Activated CD4-positive, alpha-beta T cell treated with anti-CD3 and anti-CD28 coated beads for 24 hours (primary cell): Measurements from ENCODE around the gene SLC25A38.
"Not testable (repeated sequence)": the region's sequence is repeated elsewhere in the genome, so short reads cannot be mapped to it uniquely, and the experiment has no call there.

Source experiments
- DNase-seq, 2 donors: peaks; one replicate each; pipeline ENCODE4 v3.0.0-alpha.2; 2020; ENCODE audit warnings: low read depth in 2 of 2

SLC25A38 gene

DNA sequence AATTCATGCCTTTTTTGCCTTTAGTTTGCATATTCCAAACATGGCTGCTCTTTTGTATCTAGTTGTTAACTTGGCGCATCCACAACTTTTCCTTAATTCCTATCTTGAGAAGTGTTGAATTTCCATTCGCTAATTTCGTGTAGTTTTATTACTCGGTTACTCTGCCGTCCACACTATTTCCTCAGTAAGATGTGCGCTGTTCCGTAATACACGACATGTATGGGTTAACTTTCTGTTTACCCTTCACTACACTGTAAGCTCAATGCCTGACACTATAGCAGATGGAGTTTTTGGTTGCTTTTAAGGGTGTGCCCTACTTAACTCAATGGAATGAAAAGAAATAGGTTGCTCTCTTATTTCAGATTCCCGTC is 24.1 kb downstream of the SLC25A38 start:
- DNase-seq, result no peak

DNA sequence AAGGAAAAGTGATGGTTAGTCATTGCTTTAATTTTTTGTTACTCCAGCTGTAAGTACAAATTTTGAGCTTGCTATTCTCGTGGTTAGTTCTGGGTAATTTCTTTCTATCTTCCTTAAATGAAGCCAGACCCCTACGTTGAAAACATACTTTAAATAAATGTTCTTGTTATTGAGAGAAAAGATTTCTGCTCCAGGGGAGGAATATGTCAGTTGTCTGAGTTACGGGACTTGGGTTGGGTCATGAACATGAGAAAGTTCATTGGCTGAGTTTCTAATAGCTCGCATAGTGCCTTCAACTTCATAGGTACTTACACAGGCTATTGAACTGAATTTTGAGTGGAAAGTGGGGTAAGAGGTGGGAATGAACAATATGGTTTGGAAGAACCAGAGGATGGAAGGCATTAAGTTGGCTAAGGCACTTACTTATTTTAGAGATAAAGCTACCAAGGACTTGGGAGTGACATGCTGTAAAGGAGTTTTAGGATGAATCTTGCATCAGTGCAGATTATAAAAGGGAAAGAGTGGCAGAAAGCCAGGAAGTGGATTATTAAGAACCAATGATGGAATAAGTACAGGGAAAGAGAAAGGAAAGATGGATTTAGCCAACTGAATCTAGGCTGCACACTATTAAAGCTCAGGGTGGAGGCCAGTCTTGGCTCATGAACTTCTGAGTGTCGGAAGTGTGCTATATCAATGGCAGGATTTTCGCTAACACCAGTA is 24.8 kb downstream of the SLC25A38 start:
- DNase-seq, result no peak

DNA sequence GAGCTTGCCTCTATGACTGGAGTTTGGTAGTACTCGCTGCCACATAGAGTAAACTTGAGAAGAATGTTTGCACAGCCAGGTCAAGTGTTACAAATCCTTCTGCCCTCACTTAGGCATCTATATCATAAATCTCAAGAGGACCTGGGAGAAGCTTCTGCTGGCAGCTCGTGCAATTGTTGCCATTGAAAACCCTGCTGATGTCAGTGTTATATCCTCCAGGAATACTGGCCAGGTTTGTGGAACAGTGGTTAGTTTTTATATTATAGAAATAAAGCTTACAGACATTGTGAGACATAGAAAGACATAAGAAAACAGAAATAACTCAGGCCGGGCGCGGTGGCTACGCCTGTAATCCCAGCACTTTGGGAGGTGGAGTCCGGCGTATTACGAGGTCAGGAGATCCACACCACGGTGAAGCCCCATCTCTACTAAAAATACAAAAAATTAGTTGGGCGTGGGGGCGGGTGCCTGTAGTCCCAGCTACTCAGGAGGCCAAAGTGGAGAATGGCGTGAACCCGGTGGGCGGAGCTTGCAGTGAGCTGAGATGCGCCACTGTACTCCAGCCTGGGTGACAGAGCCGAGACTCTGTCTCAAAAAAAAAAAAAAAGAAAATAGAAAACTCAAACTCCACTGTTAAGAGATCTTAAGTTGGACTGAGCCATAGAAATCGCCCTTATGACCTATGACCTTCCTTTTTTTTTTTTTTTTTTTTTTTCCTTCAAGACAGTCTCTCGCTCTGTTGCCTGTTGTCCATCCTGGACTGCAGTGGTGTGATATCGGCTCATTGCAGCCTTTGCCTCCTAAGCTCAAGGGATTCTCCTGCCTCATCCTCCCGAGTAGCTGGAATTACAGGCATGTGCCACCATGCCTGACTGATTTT is 25.6 kb downstream of the SLC25A38 start:
- no peak for DNase-seq

DNA sequence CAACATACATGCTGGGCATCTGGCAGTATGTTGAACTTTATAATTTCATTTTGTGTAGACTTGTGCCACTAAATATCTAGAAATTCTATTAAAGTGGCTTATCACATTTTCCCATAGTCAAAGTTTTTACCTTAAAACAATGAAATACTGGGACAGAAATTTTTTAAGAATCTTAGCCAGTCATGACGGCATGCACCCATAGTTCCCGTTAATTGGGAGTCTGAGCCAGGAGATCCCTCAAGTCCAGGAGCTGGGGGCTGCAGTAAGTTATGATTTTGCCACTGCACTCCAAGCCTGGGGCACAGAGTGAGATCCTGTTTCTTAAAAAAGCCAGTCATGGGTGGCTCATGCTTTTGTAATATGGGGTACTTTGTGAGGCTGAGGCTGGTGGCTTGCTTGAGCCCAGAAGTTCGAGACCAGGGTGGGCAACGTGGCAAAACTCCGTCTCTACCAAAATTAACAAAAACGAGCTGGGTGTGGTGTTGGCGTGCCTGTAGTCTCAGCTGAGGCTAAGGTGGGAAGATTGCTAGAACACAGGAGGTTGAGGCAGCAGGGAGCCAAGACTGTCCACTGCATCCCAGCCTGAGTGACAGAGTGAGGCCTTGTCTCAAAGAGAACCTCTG is 26.5 kb downstream of the SLC25A38 start:
- no peak for DNase-seq

DNA sequence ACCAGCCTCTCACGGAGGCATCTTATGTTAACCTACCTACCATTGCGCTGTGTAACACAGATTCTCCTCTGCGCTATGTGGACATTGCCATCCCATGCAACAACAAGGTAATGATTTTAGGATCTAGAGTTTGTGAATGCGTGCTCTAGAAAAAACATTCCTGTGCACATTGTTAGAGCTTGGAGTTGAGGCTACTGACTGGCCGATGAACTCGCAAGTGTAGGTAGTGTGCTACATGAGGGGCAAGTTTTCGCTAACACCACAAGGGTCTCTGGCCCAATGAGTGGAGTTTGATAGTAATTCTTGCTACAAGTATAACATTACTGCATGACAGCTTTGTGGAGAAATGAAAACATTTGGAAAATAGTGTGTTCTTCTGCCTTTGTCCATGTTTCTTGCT is 27.7 kb downstream of the SLC25A38 start:
- DNase-seq, result no peak

DNA sequence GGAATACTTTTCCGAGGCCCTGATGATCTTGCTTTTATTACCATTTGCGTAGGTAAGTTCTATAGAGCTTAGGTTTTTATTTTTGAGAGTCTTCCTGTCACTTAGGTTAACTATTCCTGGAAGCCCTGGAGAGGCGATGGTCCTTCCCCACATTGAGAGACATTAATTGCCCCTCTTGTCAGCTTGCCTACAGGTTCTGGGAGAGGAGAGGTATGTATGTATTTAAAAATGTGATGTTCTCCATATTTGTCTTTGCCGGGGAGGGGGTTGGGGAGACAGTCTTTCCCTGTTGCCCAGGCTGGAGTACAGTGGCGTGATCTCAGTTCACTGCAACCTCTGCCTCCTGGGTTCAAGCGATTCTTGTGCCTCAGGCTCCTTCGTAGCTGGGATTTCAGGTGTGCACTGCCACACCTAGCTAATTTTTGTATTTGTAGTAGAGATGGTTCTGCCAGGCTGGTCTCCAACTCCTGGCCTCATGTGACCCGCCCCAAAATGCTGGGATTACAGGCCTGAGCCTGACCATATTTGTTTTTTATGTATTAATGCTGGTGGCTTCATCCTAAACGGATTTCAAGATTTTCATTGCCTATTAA is 29.6 kb downstream of the SLC25A38 start:
- no peak for DNase-seq

DNA sequence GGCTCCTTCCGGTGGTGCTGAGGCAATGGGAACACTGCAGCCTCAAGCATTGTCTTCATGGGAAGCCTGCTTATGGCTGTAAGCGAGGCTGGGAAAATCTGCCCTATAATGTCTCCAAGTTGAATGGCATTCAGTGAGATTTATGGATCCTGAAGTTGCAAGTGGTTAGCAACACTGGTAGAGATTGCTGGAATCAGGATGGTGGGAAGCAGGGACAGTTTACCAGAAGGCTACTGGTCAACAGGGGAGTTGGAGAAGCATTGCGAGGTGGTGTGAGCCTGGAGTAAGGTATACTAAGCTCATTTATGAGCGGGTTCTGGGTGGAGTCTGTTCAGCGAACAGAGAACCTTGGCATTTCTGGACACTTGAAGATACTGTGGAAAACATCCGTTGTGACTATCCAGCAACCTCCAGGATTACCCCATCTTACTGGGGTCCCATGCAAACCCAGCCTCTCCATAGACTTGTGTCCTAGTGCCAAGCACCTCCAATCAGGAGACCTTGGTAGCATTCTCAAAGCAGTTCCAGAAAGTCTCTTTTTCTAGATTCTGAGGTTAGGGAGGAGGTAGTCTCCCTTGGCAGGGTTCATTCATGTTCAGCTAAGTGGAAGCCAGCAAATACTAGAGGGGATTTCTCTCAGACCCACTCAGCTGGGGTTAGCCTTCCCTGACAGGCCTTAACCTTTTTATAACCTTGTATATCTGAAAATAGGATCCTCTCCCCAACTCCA is 30.7 kb downstream of the SLC25A38 start:
- no peak for DNase-seq

DNA sequence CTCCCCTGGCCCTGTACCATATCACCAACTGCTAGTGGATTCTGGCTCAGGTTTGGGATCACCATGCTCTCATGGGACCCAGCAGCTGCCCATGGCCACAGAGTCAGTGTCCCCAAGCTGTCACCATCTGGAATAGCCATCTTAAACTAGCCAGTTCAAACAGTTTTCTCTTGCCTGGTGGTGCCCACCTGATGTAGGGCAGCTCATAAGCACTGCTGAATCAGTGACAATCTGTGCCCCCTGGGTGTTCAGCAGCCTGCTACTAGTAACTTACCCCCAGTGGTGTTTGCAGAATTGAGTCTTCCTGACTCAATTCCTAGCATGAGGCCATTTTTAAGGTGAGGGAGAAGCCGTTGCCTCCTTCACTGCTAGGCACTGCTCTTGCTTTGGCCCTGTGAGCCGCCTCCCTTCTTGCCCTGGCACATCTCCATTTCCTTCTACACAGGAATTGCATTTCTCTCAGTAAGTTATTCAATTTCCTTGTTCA is 31.3 kb downstream of the SLC25A38 start:
- DNase-seq, result no peak

DNA sequence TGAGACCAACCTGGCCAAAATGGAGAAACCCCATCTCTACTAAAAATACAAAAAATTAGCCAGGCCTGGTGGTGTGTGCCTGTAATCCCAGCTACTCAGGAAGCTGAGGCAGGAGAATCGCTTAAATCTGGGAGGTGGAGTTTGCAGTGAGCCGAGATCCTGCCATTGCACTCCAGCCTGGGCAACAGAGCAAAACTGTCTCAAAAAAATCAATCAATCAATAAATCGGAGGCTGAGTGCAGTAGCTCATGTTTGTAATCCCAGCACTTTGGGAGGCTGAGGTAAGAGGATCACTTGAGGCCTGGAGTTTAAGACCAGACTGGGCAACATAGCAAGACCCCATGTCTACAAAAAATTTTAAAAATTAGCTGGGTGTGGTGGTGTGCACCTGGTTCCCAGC is 32.1 kb downstream of the SLC25A38 start:
- DNase-seq, result not testable (repeated sequence)

DNA sequence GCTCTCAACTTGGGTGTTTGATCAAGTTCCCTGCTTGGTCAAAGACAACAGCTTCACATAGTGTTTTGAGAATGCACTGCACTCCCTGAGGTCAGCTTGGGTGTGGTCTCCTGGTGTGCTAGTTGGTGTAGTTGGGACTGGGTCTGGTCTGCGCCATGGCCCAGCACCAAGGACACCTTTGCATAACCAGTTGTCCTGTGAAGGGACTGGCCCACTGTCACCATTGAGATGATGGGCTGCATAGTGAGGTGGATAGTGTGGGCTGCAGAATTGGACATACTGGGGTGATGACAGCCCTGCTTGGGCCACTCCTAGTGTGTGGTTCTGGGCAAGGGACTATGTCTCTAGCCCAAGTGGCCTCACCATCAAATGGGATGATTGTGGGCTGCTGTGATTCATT is 32.8 kb downstream of the SLC25A38 start:
- DNase-seq, result no peak

DNA sequence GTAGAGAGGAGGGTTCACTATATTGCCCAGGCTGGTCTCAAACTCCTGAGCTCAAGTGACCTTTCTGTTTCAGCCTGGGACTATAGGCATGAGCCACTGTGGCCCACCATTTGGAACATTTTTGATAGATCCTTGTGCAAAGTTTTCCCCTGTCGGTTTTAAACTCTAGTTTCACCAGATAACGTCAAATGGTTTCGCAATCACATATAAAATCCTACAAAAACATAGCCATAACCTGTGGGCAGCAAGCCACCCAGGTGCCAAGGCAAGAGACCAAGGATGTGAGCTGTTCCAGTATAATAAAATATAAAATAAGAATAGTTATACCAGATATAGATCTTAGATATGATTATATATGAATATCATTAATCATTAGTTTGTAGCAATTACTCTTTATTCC is 33.8 kb downstream of the SLC25A38 start:
- DNase-seq, result not testable (repeated sequence)

DNA sequence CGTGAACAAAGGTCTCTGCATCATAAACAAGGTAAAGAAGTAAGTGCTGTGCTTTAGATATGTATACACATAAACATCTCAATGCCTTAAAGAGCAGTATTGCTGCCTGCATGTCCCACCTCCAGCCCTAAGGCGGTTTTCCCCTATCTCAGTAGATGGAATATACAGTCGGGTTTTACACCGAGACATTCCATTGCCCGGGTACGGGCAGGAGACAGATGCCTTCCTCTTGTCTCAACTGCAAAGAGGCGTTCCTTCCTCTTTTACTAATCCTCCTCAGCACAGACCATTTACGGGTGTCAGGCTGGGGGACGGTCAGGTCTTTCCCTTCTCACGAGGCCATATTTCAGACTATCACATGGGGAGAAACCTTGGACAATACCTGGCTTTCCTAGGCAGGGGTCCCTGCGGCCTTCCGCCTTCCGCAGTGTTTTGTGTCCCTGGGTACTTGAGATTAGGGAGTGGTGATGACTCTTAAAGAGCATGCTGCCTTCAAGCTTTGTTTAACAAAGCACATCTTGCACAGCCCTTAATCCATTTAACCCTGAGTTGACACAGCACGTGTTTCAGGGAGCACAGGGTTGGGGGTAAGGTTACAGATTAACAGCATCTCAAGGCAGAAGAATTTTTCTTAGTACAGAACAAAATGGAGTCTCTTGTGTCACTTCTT is 35.5 kb downstream of the SLC25A38 start:
- DNase-seq, result not testable (repeated sequence)

DNA sequence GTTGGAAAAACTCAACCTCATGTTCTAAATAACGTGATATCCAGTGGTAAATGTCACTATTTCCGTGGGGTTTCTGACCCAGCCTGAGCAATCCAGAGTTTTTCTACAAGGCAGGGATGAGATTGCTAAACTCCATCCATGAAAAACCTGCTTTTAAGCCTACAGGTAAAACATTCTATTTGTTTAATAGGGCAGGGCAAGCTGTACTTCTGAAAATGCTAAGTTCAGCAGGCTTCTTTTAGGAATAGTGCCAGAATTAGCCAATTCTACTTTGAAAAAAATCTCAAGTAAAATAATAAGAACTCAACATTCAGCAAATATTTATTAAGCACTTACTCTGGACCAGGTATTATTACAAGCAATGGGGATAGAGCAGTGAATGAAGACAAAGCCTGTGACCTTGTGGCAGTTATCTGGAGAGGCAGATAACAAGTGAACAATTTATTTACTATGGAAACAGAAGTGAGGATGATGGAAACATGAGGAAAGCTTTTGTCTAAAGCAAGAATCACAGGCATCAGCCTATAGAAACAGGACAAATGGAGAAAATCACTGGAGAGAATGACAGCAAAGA is 36.7 kb downstream of the SLC25A38 start:
- no peak for DNase-seq

DNA sequence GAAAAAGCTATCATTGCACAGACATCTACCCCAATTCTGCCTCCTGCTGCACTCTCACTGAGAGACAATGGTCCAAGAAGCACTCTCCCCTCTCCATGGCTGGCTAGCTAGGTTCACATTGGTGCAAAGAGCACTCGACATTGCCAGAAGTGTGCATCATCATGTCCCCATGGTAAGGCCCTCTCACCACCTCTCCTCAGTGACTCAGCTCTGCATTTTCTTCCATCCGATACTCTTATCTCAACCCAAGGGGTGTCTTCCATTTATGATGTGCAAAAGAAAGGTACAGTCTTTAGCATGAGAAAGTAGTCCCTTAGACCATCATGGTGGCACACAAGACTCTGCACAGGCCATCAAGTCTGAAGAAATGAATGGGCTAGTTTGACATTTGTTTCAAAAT is 37.4 kb downstream of the SLC25A38 start:
- DNase-seq, result no peak

DNA sequence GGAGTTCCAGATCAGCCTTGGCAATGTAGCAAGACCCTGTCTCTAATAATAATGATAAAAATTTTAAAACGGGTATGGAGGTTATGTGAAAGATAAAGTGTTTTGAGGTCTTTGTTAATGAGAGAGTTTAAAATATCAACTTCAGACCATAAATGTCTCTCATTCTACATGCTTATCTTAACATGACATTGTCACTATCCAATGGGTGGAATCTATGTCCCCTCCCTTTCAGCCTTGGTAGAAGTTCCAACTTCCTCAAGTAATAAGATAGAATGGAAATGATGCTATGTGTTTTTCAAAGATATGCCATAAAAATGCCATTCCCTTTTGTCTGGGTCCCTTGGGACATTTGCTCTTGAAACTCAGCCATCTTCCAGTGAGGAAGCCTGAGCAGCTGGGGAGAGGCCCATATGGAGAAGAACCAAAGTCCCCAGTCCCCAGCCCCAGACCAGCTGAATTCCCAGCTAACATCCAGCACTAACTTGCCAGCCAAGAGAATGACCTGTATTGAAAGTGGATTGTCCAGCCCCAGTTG is 40.3 kb downstream of the SLC25A38 start:
- no peak for DNase-seq

DNA sequence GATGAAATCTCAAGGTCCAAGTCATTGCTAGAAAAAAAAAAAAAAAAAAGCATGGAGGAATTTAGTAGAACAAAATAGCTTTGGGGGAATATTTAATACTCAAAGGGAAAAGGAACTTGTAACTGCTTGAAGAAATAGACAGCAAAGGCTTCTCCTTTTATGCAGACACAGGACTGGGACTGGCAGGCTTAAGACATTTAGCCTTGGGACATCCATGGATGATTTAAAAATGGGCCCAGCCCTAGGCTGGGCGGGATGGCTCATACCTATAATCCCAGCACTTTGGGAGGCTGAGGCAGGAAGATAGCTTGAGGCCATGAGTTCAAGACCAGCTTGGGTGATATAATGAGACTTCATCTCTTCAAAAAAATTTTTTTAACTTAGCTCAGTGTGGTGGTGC is 43.1 kb downstream of the SLC25A38 start:
- DNase-seq, result no peak

DNA sequence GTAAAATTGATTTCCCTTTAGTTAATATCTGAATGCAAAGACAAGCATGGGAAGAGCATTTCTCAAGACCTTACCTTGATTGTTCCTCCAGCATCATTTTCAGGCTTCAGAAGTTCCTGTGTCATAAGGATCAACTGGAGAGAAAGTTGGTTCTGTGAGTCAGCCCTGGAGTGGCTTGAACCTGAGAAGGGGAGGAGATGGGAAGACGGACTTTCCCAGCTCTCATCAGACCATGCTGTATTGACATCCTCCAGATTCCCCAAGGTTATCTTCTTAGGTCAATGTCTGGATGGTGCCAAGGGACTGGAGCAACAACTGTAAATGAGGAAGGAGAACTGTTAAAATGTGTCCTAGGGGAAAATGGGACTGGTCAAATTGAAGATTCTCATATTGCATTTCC is 44.3 kb downstream of the SLC25A38 start:
- DNase-seq, result no peak

DNA sequence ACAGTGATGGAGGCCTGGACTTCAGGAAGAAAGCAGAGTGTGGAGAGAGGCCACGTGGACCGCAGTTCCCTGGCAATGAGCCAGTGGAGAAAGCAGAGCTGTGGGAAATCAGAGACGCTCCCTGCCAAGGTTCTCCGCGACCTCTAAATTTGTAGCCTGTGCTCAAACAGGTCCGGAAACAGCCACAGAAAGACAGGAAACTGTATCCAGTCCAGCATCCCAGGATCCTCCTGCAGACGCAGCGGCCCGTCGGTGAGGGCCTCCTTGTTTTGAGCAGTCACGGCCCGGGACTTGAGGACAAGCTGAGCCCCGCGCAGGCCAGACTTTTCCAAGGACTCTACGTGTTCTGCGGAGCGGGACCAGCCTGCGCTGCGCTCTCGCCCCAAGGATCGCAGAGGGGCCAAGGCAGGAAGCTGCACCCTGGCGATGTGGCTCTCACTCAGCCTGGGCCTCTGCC is 45.6 kb downstream of the SLC25A38 start:
- DNase-seq, result no peak

DNA sequence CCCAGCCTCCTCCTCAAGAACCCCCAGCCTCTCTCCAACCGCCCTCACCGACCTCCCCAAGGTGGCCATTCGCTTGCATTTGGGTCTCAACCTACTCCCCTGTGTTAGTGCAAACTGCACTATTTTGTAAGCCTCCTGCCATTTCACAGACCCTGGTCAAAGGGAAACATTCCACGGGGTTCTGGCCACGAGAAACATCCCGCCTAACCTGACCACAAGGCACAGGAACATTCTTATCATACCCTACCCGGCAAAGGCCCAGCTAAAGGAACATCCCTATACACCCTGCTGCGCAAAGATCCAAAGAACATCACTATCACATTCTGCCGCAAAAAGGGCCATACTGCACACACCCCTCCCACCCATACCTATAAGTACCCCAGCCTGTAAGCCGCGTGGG is 46.3 kb downstream of the SLC25A38 start:
- no peak for DNase-seq

DNA sequence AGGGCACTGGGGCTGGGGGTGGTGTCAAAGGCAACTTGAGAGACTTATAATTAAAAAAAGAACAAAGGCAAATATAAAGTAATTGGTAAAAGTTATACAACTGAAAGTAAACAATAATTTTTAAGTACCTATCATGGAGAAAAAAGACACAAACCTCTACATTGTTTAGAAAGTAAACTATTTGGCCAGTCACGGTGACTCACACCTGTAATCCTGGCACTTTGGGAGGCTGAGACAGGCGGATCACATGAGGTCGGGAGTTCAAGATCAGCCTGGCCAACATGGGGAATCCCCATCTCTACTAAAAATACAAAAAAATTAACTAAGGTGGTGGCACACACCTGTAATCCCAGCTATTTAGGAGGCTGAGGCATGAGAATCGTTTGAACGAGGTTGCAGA is 49.2 kb downstream of the SLC25A38 start:
- no peak for DNase-seq
